ENCODE data around the gene GABRD. TPM values are rescaled to one million over a fixed set of nuclear protein-coding genes. Genes with fewer than 3 reads are reported as not detected.

Gene GABRD
- total and polyA plus RNA-seq, 2 experiments from 2014 or later, result 2.1 to 5.1 TPM

DNA sequence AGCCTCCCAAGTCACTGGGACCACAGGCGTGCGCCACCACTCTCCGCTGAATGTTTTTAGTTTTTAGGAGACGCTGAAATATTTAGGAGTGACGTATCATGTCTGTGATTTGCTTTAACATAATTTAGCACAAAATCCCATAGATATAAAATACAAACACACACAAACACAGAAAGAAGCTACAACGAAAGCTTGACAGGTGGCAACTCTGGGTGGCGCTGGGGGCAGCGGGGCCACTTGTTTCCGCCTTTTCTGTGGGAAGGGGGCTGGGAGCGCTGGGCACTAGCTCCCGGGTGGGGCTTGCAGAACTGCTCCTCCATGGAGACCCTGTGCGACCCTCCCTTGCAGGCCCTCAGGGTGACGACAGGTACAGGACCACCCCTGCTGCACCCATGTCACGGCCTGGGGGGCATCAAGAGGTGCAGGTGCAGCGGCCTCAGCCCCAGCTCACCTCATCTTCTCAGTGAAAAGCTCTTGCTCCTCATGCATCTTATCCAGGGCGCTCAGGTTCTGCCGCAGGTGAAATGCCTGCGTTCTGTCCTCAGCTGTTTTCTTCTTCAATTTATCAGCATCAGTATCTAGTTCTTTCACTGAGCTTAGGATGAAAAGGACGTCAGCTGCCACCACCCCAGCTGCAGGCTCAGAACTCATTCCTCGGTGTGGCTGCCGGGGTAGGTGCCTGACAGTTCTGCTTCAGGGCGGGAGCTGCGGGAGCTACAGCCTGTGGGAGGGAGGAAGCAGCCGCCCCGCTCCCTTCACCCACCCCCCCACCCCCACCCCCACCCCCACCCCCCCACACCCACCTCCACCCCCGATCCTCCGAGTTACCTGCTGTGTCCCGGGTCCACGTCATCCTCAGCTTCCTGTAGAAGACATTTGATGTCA is 30.8 kb upstream of the GABRD start:
- ATAC-seq, result no peak
- H3K9me3 Mint-ChIP-seq, result no peaks in the 10 kb centered on the region
- Histone ChIP-seq H2AFZ (no peak overlapping the region), H3F3A (replicated peaks; ENCODE audit: low read depth) (no peaks in the 10 kb centered on the region), H3K27me3 (ENCODE audit: insufficient read depth) (no peaks in the 10 kb centered on the region), H3K4me2 (no peak overlapping the region), H3K4me1 (ENCODE audit: insufficient read depth) (no peaks in the 10 kb centered on the region), H3K79me2 (replicated peaks; ENCODE audit: insufficient read depth) (no peaks in the 10 kb centered on the region), H4K20me1 (replicated peaks; ENCODE audit: insufficient read depth) (no peaks in the 10 kb centered on the region), H3K9me2 (ENCODE audit: insufficient read depth) (no peaks in the 10 kb centered on the region), H3K36me3 (ENCODE audit: insufficient read depth) (no peaks in the 10 kb centered on the region), H3K27ac (ENCODE audit: low read depth) (no peak overlapping the region), H3K4me3 (no peak overlapping the region)
- H3K27ac Mint-ChIP-seq, result no peak overlapping the region
- DNase-seq (ENCODE audit: low spot score), result no peak
- H3K4me1 Mint-ChIP-seq, result peaks cover 13% of the 10 kb centered on the region
- H3K36me3 Mint-ChIP-seq (ENCODE audit: low read depth), result no peaks in the 10 kb centered on the region
- peaks cover 7% of the 10 kb centered on the region for H3K27me3 Mint-ChIP-seq (ENCODE audit: insufficient read depth, low read depth, poor library complexity)
- H3K4me3 Mint-ChIP-seq, result no peak overlapping the region
- TF ChIP-seq EZH2phosphoT487 (IDR thresholded peaks at IDR 0.05; ENCODE audit: unreplicated experiment) (no peak), ZNF331 (CRISPR knock-in tag; IDR thresholded peaks at IDR 0.05; ENCODE audit: low read depth) (no peak), JUNB (IDR thresholded peaks at IDR 0.05; ENCODE audit: unreplicated experiment) (no peak), NANOG (IDR thresholded peaks at IDR 0.05; ENCODE audit: borderline replicate concordance) (no peak), STAT1 (IDR thresholded peaks at IDR 0.05; ENCODE audit: unreplicated experiment) (no peak), EZH2 (IDR thresholded peaks at IDR 0.05; ENCODE audit: low read depth, unreplicated experiment) (no peak), POLR2AphosphoS5 (IDR thresholded peaks at IDR 0.05; ENCODE audit: low read depth) (no peak), ZNF114 (CRISPR knock-in tag; IDR thresholded peaks at IDR 0.05) (no peak)
- TF ChIP-seq, protein P1, sequence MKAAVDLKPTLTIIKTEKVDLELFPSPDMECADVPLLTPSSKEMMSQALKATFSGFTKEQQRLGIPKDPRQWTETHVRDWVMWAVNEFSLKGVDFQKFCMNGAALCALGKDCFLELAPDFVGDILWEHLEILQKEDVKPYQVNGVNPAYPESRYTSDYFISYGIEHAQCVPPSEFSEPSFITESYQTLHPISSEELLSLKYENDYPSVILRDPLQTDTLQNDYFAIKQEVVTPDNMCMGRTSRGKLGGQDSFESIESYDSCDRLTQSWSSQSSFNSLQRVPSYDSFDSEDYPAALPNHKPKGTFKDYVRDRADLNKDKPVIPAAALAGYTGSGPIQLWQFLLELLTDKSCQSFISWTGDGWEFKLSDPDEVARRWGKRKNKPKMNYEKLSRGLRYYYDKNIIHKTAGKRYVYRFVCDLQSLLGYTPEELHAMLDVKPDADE (IDR thresholded peaks at IDR 0.05), result no peak
- TF ChIP-seq, protein P2, sequence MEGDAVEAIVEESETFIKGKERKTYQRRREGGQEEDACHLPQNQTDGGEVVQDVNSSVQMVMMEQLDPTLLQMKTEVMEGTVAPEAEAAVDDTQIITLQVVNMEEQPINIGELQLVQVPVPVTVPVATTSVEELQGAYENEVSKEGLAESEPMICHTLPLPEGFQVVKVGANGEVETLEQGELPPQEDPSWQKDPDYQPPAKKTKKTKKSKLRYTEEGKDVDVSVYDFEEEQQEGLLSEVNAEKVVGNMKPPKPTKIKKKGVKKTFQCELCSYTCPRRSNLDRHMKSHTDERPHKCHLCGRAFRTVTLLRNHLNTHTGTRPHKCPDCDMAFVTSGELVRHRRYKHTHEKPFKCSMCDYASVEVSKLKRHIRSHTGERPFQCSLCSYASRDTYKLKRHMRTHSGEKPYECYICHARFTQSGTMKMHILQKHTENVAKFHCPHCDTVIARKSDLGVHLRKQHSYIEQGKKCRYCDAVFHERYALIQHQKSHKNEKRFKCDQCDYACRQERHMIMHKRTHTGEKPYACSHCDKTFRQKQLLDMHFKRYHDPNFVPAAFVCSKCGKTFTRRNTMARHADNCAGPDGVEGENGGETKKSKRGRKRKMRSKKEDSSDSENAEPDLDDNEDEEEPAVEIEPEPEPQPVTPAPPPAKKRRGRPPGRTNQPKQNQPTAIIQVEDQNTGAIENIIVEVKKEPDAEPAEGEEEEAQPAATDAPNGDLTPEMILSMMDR (conservative IDR thresholded peaks at IDR 0.05; ENCODE audit: low read depth in 2 of 2), result no peak
- TF ChIP-seq, protein P3, sequence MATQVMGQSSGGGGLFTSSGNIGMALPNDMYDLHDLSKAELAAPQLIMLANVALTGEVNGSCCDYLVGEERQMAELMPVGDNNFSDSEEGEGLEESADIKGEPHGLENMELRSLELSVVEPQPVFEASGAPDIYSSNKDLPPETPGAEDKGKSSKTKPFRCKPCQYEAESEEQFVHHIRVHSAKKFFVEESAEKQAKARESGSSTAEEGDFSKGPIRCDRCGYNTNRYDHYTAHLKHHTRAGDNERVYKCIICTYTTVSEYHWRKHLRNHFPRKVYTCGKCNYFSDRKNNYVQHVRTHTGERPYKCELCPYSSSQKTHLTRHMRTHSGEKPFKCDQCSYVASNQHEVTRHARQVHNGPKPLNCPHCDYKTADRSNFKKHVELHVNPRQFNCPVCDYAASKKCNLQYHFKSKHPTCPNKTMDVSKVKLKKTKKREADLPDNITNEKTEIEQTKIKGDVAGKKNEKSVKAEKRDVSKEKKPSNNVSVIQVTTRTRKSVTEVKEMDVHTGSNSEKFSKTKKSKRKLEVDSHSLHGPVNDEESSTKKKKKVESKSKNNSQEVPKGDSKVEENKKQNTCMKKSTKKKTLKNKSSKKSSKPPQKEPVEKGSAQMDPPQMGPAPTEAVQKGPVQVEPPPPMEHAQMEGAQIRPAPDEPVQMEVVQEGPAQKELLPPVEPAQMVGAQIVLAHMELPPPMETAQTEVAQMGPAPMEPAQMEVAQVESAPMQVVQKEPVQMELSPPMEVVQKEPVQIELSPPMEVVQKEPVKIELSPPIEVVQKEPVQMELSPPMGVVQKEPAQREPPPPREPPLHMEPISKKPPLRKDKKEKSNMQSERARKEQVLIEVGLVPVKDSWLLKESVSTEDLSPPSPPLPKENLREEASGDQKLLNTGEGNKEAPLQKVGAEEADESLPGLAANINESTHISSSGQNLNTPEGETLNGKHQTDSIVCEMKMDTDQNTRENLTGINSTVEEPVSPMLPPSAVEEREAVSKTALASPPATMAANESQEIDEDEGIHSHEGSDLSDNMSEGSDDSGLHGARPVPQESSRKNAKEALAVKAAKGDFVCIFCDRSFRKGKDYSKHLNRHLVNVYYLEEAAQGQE (IDR thresholded peaks at IDR 0.05; ENCODE audit: unreplicated experiment), result no peak
